ENCODE results near the gene PLEKHA7.

- TF ChIP-seq EZH2phosphoT487 (IDR thresholded peaks at IDR 0.05; ENCODE audit: borderline replicate concordance, low read length) (no peak), CTCF (IDR thresholded peaks at IDR 0.05; ENCODE audit: low read depth, low read length, poor library complexity, severe bottlenecking) (peak; percentile 43)
These were observed 22.7 kb upstream of the PLEKHA7 start for GRCh38 chr11:17036666-17037658.

Data from DOHH2 (cell line).